OCI-LY1 (cell line): ENCODE data around the gene AGPAT2.

Source experiments
- H2AFZ ChIP-seq: fragments of 200-600 bp; sonication (generic), shearing (Covaris generic); 2 replicates; pipeline ENCODE4 v1.6.0; 2014; ENCODE audit warnings: antibody characterized with exemption, mild to moderate bottlenecking, low read length
- H3F3A ChIP-seq: fragments of 200-600 bp; sonication (generic), shearing (Covaris generic); 2 replicates; pipeline ENCODE4 v1.6.0; 2014; ENCODE audit warnings: mild to moderate bottlenecking, antibody characterized with exemption, low read length, moderate library complexity; ENCODE audit not compliant: insufficient read depth
- H3K27ac ChIP-seq: fragments of 200-600 bp; sonication (generic); 2 replicates; pipeline ENCODE4 v1.5.1; 2014; ENCODE audit warnings: low read length, mixed run types, mild to moderate bottlenecking, low read depth; ENCODE audit not compliant: poor library complexity, severe bottlenecking
- H3K27me3 ChIP-seq: fragments of 200-600 bp; sonication (generic); 2 replicates; pipeline ENCODE4 v1.6.0; 2014; ENCODE audit warnings: antibody characterized with exemption, mild to moderate bottlenecking, low read length, moderate library complexity; ENCODE audit not compliant: insufficient read depth
- H3K36me3 ChIP-seq: fragments of 200-600 bp; sonication (generic); 2 replicates; pipeline ENCODE4 v1.6.1; 2014; ENCODE audit warnings: mild to moderate bottlenecking, antibody characterized with exemption, low read length, moderate library complexity, mixed read lengths; ENCODE audit not compliant: insufficient read depth
- H3K4me1 ChIP-seq: fragments of 200-600 bp; sonication (generic); 2 replicates; pipeline ENCODE4 v1.5.1; 2014; ENCODE audit warnings: mild to moderate bottlenecking, low read length, moderate library complexity; ENCODE audit not compliant: insufficient read depth, severe bottlenecking
- H3K4me2 ChIP-seq: fragments of 200-600 bp; sonication (generic), shearing (Covaris generic); 2 replicates; pipeline ENCODE4 v1.6.1; 2014; ENCODE audit warnings: low read length
- H3K4me3 ChIP-seq: fragments of 200-600 bp; sonication (generic); 2 replicates; pipeline ENCODE4 v1.5.1; 2014; ENCODE audit warnings: low read length, low read depth, mild to moderate bottlenecking, mixed read lengths; ENCODE audit not compliant: poor library complexity, severe bottlenecking
- H3K79me2 ChIP-seq: fragments of 200-600 bp; shearing (Covaris generic); 2 replicates; pipeline ENCODE4 v1.6.1; 2016; ENCODE audit warnings: mixed run types, low read length, mixed read lengths; ENCODE audit not compliant: insufficient read depth
- H3K9ac ChIP-seq: fragments of 200-600 bp; sonication (generic), shearing (Covaris generic); 2 replicates; pipeline ENCODE4 v1.6.1; 2014; ENCODE audit warnings: mild to moderate bottlenecking, low read length, mixed read lengths
- H3K9me2 ChIP-seq: fragments of 200-600 bp; sonication (generic), shearing (Covaris generic); 2 replicates; pipeline ENCODE4 v1.6.1; 2014; ENCODE audit warnings: low read depth, mild to moderate bottlenecking, low read length, mixed read lengths
- H3K9me3 ChIP-seq: fragments of 200-600 bp; shearing (Covaris generic); 2 replicates; pipeline ENCODE4 v1.6.1; 2014; ENCODE audit warnings: low read length, mixed read lengths
- H4K20me1 ChIP-seq: fragments of 200-600 bp; sonication (generic), shearing (Covaris generic); 2 replicates; pipeline ENCODE4 v1.6.0; 2016; ENCODE audit warnings: mild to moderate bottlenecking, low read length; ENCODE audit not compliant: insufficient read depth
- CTCF ChIP-seq: fragments of 200-600 bp; sonication (generic), shearing (Covaris generic); IDR thresholded peaks from 2 replicates; pipeline ENCODE4 v1.5.1; 2017; ENCODE audit warnings: mild to moderate bottlenecking, antibody characterized with exemption, low read length, moderate library complexity, mixed read lengths
- EZH2 ChIP-seq: fragments of 200-600 bp; sonication (generic), shearing (Covaris generic); IDR thresholded peaks from 2 replicates; pipeline ENCODE4 v1.8.0; 2017; ENCODE audit warnings: borderline replicate concordance, mixed run types, mild to moderate bottlenecking, antibody characterized with exemption, low read length, moderate library complexity, mixed read lengths

AGPAT2 gene

GRCh38 chr9:136729144-136729543 lies 41.9 kb upstream of the AGPAT2 start:
- Histone ChIP-seq H4K20me1 (no peaks in the 10 kb centered on the region), H3K79me2 (no peaks in the 10 kb centered on the region), H3K9me3 (no peaks in the 10 kb centered on the region), H3K4me3 (peak overlapping the region; percentile 100), H3K27me3 (no peaks in the 10 kb centered on the region), H3K9ac (peak overlapping the region; percentile 99; the same call in 1 of the 2 replicates), H3K9me2 (no peaks in the 10 kb centered on the region), H2AFZ (no peak overlapping the region), H3F3A (no peaks in the 10 kb centered on the region), H3K27ac (no peak overlapping the region), H3K4me1 (peaks cover 27% of the 10 kb centered on the region), H3K36me3 (peaks cover 33% of the 10 kb centered on the region), H3K4me2 (peak overlapping the region; percentile 99)
- TF ChIP-seq EZH2 (no peak), CTCF (no peak)

- H3K9me3 ChIP-seq: no peaks in the 10 kb centered on the region
- peak overlapping the region; percentile 99 for H3K4me2 ChIP-seq
- no peak overlapping the region for H2AFZ ChIP-seq
- H3K9ac ChIP-seq: peak overlapping the region; percentile 99
- H3K4me3 ChIP-seq: peak overlapping the region; percentile 100
- H4K20me1 ChIP-seq: no peaks in the 10 kb centered on the region
- H3K4me1 ChIP-seq: peaks cover 27% of the 10 kb centered on the region
- H3K9me2 ChIP-seq: no peaks in the 10 kb centered on the region
- H3K36me3 ChIP-seq: peaks cover 38% of the 10 kb centered on the region
- H3K79me2 ChIP-seq: no peaks in the 10 kb centered on the region
- H3K27me3 ChIP-seq: no peaks in the 10 kb centered on the region
- TF ChIP-seq CTCF (no peak), EZH2 (no peak)
- H3F3A ChIP-seq: no peaks in the 10 kb centered on the region
- no peak overlapping the region for H3K27ac ChIP-seq
Measured at GRCh38 chr9:136728548-136729123, 41.4 kb upstream of the AGPAT2 start.

GRCh38 chr9:136728080-136728547 lies 40.9 kb upstream of the AGPAT2 start:
- peaks cover 27% of the 10 kb centered on the region for H3K4me1 ChIP-seq
- peak overlapping the region; percentile 100 for H3K4me3 ChIP-seq
- H2AFZ ChIP-seq: no peak overlapping the region
- H3K36me3 ChIP-seq: peaks cover 44% of the 10 kb centered on the region
- H3K9ac ChIP-seq: peak overlapping the region; percentile 99
- H3K4me2 ChIP-seq: peak overlapping the region; percentile 99
- no peaks in the 10 kb centered on the region for H3K9me3 ChIP-seq
- H3K27me3 ChIP-seq: no peaks in the 10 kb centered on the region
- TF ChIP-seq CTCF (peak; percentile 82), EZH2 (no peak)
- no peaks in the 10 kb centered on the region for H3F3A ChIP-seq
- no peak overlapping the region for H3K27ac ChIP-seq
- H3K9me2 ChIP-seq: no peaks in the 10 kb centered on the region
- no peaks in the 10 kb centered on the region for H3K79me2 ChIP-seq
- no peaks in the 10 kb centered on the region for H4K20me1 ChIP-seq
